H9 (cell line): ENCODE data around the gene CD244. TPM values are rescaled to one million over a fixed set of nuclear protein-coding genes. Genes with fewer than 3 reads are reported as not detected.

Experiments
- DNase-seq: peaks from one replicate; pipeline ENCODE4 v3.0.0-alpha.2; 2017
- H2AFZ ChIP-seq: one replicate; pipeline ENCODE4 v1.6.1; 2013; ENCODE audit warnings: mild to moderate bottlenecking, low read length, control low read depth, moderate library complexity
- H2AK5ac ChIP-seq: 2 replicates; pipeline ENCODE4 v1.6.1; 2013; ENCODE audit warnings: low read length, control low read depth, mixed read lengths; ENCODE audit not compliant: insufficient read length
- H2BK120ac ChIP-seq: one replicate; pipeline ENCODE4 v1.6.1; 2013; ENCODE audit warnings: low read depth, mild to moderate bottlenecking, low read length, control low read depth, inconsistent platforms; ENCODE audit not compliant: poor library complexity, severe bottlenecking
- H2BK12ac ChIP-seq: 2 replicates; pipeline ENCODE4 v1.6.1; 2013; ENCODE audit warnings: low read length, control low read depth, mixed read lengths, low read depth; ENCODE audit not compliant: insufficient read length
- H2BK15ac ChIP-seq: 2 replicates; pipeline ENCODE4 v1.6.1; 2013; ENCODE audit warnings: low read depth, low read length, control low read depth
- H2BK20ac ChIP-seq: one replicate; pipeline ENCODE4 v1.6.1; 2013; ENCODE audit warnings: low read depth, mild to moderate bottlenecking, low read length, control low read depth, inconsistent platforms; ENCODE audit not compliant: poor library complexity, severe bottlenecking
- H2BK5ac ChIP-seq: 2 replicates; pipeline ENCODE4 v1.6.1; 2013; ENCODE audit warnings: low read length, control low read depth, mixed read lengths; ENCODE audit not compliant: insufficient read length
- H3K14ac ChIP-seq: 2 replicates; pipeline ENCODE4 v1.6.1; 2013; ENCODE audit warnings: low read length, control low read depth; ENCODE audit not compliant: insufficient read depth
- H3K18ac ChIP-seq: 2 replicates; pipeline ENCODE4 v1.6.1; 2013; ENCODE audit warnings: low read depth, mild to moderate bottlenecking, mixed read lengths, low read length, control low read depth; ENCODE audit not compliant: insufficient read length
- H3K23ac ChIP-seq: 2 replicates; pipeline ENCODE4 v1.6.1; 2013; ENCODE audit warnings: low read length, control low read depth, mixed read lengths, low read depth; ENCODE audit not compliant: insufficient read length
- H3K23me2 ChIP-seq: 2 replicates; pipeline ENCODE4 v1.6.1; 2013; ENCODE audit warnings: low read depth, mild to moderate bottlenecking, mixed read lengths, low read length, control low read depth; ENCODE audit not compliant: insufficient read length, poor library complexity, severe bottlenecking
- H3K27ac ChIP-seq: 2 replicates; pipeline ENCODE4 v1.5.1; 2013; ENCODE audit warnings: low read length, control low read depth, mixed read lengths, low read depth; ENCODE audit not compliant: insufficient read length
- H3K27me3 ChIP-seq: 2 replicates; pipeline ENCODE4 v1.6.1; 2013; ENCODE audit warnings: low read length, control low read depth, inconsistent platforms; ENCODE audit not compliant: insufficient read depth
- H3K4ac ChIP-seq: 2 replicates; pipeline ENCODE4 v1.6.1; 2013; ENCODE audit warnings: low read depth, mild to moderate bottlenecking, control low read depth, inconsistent platforms, low read length, moderate library complexity
- H3K4me1 ChIP-seq: 2 replicates; pipeline ENCODE4 v1.6.1; 2013; ENCODE audit warnings: low read length, control low read depth, inconsistent platforms; ENCODE audit not compliant: insufficient read depth
- H3K4me2 ChIP-seq: 2 replicates; pipeline ENCODE4 v1.6.1; 2013; ENCODE audit warnings: low read length, control low read depth, mixed read lengths; ENCODE audit not compliant: insufficient read length, insufficient read depth
- H3K56ac ChIP-seq: 2 replicates; pipeline ENCODE4 v1.6.1; 2013; ENCODE audit warnings: low read depth, mild to moderate bottlenecking, mixed read lengths, low read length, control low read depth; ENCODE audit not compliant: insufficient read length
- H3K79me1 ChIP-seq: 2 replicates; pipeline ENCODE4 v1.6.1; 2013; ENCODE audit warnings: low read depth, mild to moderate bottlenecking, moderate library complexity, low read length, control low read depth, inconsistent platforms; ENCODE audit not compliant: insufficient read depth, poor library complexity, severe bottlenecking
- H3K79me2 ChIP-seq: 2 replicates; pipeline ENCODE4 v1.6.1; 2013; ENCODE audit warnings: low read length, control low read depth, inconsistent platforms; ENCODE audit not compliant: insufficient read depth
- H3K9ac ChIP-seq: 2 replicates; pipeline ENCODE4 v1.6.1; 2013; ENCODE audit warnings: low read length, control low read depth, mixed read lengths; ENCODE audit not compliant: insufficient read length; ENCODE audit errors: extremely low read depth
- H3K9me3 ChIP-seq: one replicate; pipeline ENCODE4 v1.6.1; 2013; ENCODE audit warnings: low read depth, low read length, inconsistent platforms; ENCODE audit not compliant: control insufficient read depth
- H3T11ph ChIP-seq: one replicate; pipeline ENCODE4 v1.6.1; 2013; ENCODE audit warnings: mild to moderate bottlenecking, low read length, control low read depth, inconsistent platforms
- H4K20me1 ChIP-seq: one replicate; pipeline ENCODE4 v1.6.1; 2013; ENCODE audit not compliant: control insufficient read depth, insufficient read length, insufficient read depth
- H4K5ac ChIP-seq: 2 replicates; pipeline ENCODE4 v1.6.1; 2013; ENCODE audit warnings: low read depth, mild to moderate bottlenecking, mixed read lengths, low read length, control low read depth; ENCODE audit not compliant: insufficient read length
- H4K8ac ChIP-seq: replicated peaks from 2 replicates; pipeline ENCODE4 v1.6.1; 2013; ENCODE audit warnings: low read length, control low read depth, mixed read lengths, low read depth; ENCODE audit not compliant: insufficient read length
- H4K91ac ChIP-seq: 2 replicates; pipeline ENCODE4 v1.6.1; 2013; ENCODE audit warnings: low read depth, mild to moderate bottlenecking, moderate library complexity, mixed read lengths, low read length, control low read depth; ENCODE audit not compliant: insufficient read length
- H3K27ac Mint-ChIP-seq, 3 experiments: 2 replicates in 2 of 3; 3 replicates in 1 of 3; pipeline ENCODE4 v1.8.0; 2020 to 2021; ENCODE audit warnings: mixed read lengths in 3 of 3, mild to moderate bottlenecking in 1 of 3, moderate library complexity in 1 of 3
- H3K27me3 Mint-ChIP-seq: 2 replicates; pipeline ENCODE4 v1.8.0; 2021; ENCODE audit warnings: low read depth, mild to moderate bottlenecking, moderate library complexity, mixed read lengths
- H3K36me3 Mint-ChIP-seq, 3 experiments: 2 replicates in 2 of 3; 3 replicates in 1 of 3; pipeline ENCODE4 v1.8.0; 2020 to 2021; ENCODE audit warnings: low read depth in 3 of 3, mixed read lengths in 3 of 3; ENCODE audit not compliant: insufficient read depth in 1 of 3
- H3K4me1 Mint-ChIP-seq, 2 experiments: 2 replicates each; pipeline ENCODE4 v1.8.0; 2020; ENCODE audit warnings: mixed read lengths in 2 of 2
- H3K4me3 Mint-ChIP-seq, 2 experiments: 2 replicates in 1 of 2; 3 replicates in 1 of 2; pipeline ENCODE4 v1.8.0; 2020 to 2021; ENCODE audit warnings: mild to moderate bottlenecking in 2 of 2, mixed read lengths in 2 of 2, moderate library complexity in 1 of 2
- H3K9me3 Mint-ChIP-seq, 2 experiments: 2 replicates in 1 of 2; 3 replicates in 1 of 2; pipeline ENCODE4 v1.8.0; 2020; ENCODE audit warnings: mild to moderate bottlenecking in 2 of 2, mixed read lengths in 2 of 2, moderate library complexity in 1 of 2
- CTCF ChIP-seq: fragments of 200-600 bp; sonication (generic); conservative IDR thresholded peaks from 3 replicates; pipeline ENCODE4 v1.8.0; 2021; ENCODE audit warnings: antibody characterized with exemption, mild to moderate bottlenecking
- WGBS: extraction: QIAGEN DNeasy Blood & Tissue Kit; methylation state at CpG from one replicate; pipeline ENCODE4 v1.1.7; 2013; ENCODE audit warnings: missing lambda C conversion rate, low lambda C conversion rate, mixed read lengths; ENCODE audit not compliant: insufficient read length; ENCODE audit errors: extremely low coverage; 5-methylcytosine and 5-hydroxymethylcytosine counted together
- total RNA-seq: library from RNA; stranded (reverse); gene quantifications from 2 replicates; pipeline ENCODE4 v1.2.1, GENCODE V29; 2021

The CD244 gene
- total RNA-seq, 1 experiment from 2014 or later: not detected

GRCh38 chr1:160797861-160798273 is 64.8 kb downstream of the CD244 start:
- no peak for TF ChIP-seq CTCF
- Histone ChIP-seq H3K9me3 (no peaks in the 10 kb centered on the region), H3K4me1 (no peaks in the 10 kb centered on the region), H2BK12ac (no peak overlapping the region), H3K4ac (no peak overlapping the region), H3K27ac (no peak overlapping the region), H4K5ac (no peak overlapping the region), H3K79me2 (no peaks in the 10 kb centered on the region), H4K91ac (no peak overlapping the region), H3K4me2 (no peak overlapping the region), H2BK120ac (no peak overlapping the region), H3K23me2 (no peaks in the 10 kb centered on the region), H3K18ac (no peak overlapping the region), H2BK20ac (no peak overlapping the region), H2AFZ (no peak overlapping the region), H4K8ac (no peak overlapping the region), H3K27me3 (no peaks in the 10 kb centered on the region), H4K20me1 (no peaks in the 10 kb centered on the region), H3K23ac (no peak overlapping the region), H2BK15ac (no peak overlapping the region), H3K14ac (no peak overlapping the region), H3T11ph (no peak overlapping the region), H2BK5ac (no peak overlapping the region), H3K79me1 (no peaks in the 10 kb centered on the region), H3K9ac (no peak overlapping the region), H2AK5ac (no peak overlapping the region), H3K56ac (no peak overlapping the region)
- H3K27me3 Mint-ChIP-seq: peaks cover 3% of the 10 kb centered on the region; the same call in 1 of the 2 replicates
- H3K36me3 Mint-ChIP-seq: no peaks in the 10 kb centered on the region
- no peak overlapping the region for H3K4me3 Mint-ChIP-seq
- WGBS: no CpG with 5 or more reads among the region's 4 CpGs
- no peaks in the 10 kb centered on the region for H3K9me3 Mint-ChIP-seq
- no peaks in the 10 kb centered on the region for H3K4me1 Mint-ChIP-seq
- DNase-seq: no peak
- no peak overlapping the region for H3K27ac Mint-ChIP-seq
